Stimulated activated CD8-positive, alpha-beta memory T cell treated with anti-CD3 and anti-CD28 coated beads, Interleukin-15, amount 100 ng/mL, for 48 hours (primary cell): Measurements from ENCODE around the gene CFAP65.

Experiments used
- DNase-seq, 2 donors: peaks; one replicate each; pipeline ENCODE4 v3.0.0-alpha.2; 2020; ENCODE audit warnings: low read depth in 2 of 2

CFAP65 gene

GRCh38 chr2:219059725-219060682, 18.7 kb upstream of the CFAP65 start:
- no peak for DNase-seq

- DNase-seq = no peak
Observed at GRCh38 chr2:219059375-219059724, 18.0 kb upstream of the CFAP65 start.

- no peak for DNase-seq
Observed at GRCh38 chr2:219058541-219059374, 17.4 kb upstream of the CFAP65 start.

- DNase-seq = peak; percentile 71 to 72
Observed at GRCh38 chr2:219057709-219058540, 16.6 kb upstream of the CFAP65 start.

GRCh38 chr2:219056896-219057708, 15.8 kb upstream of the CFAP65 start:
- no peak for DNase-seq

GRCh38 chr2:219056176-219056895, 15.0 kb upstream of the CFAP65 start:
- DNase-seq = no peak

- no peak for DNase-seq
Observed at GRCh38 chr2:219054956-219055903, 13.9 kb upstream of the CFAP65 start.

GRCh38 chr2:219049282-219049681, 8.0 kb upstream of the CFAP65 start:
- DNase-seq = no peak

- DNase-seq = no peak
Observed at GRCh38 chr2:219045937-219046550, 4.7 kb upstream of the CFAP65 start.

GRCh38 chr2:219042750-219043149, 1.4 kb upstream of the CFAP65 start:
- no peak for DNase-seq

- no peak for DNase-seq
Observed at GRCh38 chr2:219042157-219042556, 841 bp upstream of the CFAP65 start.

- DNase-seq = no peak
Observed at GRCh38 chr2:219038600-219038999, 2.7 kb downstream of the CFAP65 start.

- no peak for DNase-seq
Observed at GRCh38 chr2:219037783-219038499, 3.4 kb downstream of the CFAP65 start.

GRCh38 chr2:219035942-219036341, 5.4 kb downstream of the CFAP65 start:
- no peak for DNase-seq

- no peak for DNase-seq
Observed at GRCh38 chr2:219034823-219035222, 6.5 kb downstream of the CFAP65 start.

GRCh38 chr2:219032051-219032745, 9.1 kb downstream of the CFAP65 start:
- DNase-seq = no peak

- DNase-seq = no peak
Observed at GRCh38 chr2:219031005-219031738, 10.1 kb downstream of the CFAP65 start.
